HG03175 (cell line): Measurements from ENCODE around the gene DCPS.
"Not testable (repeated sequence)": the region's sequence is repeated elsewhere in the genome, so short reads cannot be mapped to it uniquely, and the experiment has no call there.

Experiments used
- ATAC-seq: cut with Tn5 transposase; IDR thresholded peaks from one replicate; pipeline ENCODE4 v1.9.1; 2021; ENCODE audit warnings: mild to moderate bottlenecking, moderate library complexity; ENCODE audit not compliant: unreplicated experiment

Gene DCPS, protein sequence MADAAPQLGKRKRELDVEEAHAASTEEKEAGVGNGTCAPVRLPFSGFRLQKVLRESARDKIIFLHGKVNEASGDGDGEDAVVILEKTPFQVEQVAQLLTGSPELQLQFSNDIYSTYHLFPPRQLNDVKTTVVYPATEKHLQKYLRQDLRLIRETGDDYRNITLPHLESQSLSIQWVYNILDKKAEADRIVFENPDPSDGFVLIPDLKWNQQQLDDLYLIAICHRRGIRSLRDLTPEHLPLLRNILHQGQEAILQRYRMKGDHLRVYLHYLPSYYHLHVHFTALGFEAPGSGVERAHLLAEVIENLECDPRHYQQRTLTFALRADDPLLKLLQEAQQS

DNA sequence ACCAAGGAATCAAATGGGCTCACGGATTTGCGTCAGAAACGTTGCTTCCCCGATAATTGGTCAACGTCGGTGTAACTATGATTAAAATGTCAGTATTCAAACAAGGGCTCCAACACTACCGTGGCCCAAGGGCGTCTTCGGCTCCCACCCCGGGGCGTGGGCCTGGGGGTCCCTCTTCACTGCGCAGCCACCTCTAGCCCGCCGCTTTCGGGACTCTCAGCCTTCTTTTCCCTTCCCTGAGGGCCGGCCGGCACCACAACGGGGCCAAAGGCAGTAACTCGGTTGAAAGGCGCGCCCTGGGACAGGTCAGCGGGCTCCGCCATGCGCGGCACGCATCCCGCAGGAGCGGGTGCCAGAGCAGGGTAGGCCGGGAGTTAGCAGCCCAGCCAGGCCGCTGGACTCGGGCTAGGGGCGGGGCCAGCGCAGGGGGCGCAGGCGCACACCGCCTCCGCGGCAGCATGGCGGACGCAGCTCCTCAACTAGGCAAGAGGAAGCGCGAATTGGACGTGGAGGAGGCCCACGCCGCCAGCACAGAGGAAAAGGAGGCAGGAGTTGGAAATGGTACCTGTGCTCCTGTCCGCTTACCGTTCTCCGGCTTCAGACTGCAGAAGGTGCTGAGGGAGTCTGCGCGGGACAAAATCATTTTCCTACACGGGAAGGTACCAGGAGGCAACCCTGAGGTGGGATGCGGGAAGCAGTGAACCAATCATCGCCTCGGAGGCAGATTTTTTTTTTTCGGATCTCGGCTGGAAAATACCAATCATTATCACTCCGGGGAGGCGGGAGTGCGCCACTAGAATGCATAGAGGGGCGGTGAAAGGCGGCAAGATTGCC, at the start of gene DCPS:
Gene DCPS (plus strand): TSS at position 438 of the 834 bp plus-strand sequence. CDS start 21 bp downstream, at position 459.
- peak; percentile 90 for ATAC-seq

DNA sequence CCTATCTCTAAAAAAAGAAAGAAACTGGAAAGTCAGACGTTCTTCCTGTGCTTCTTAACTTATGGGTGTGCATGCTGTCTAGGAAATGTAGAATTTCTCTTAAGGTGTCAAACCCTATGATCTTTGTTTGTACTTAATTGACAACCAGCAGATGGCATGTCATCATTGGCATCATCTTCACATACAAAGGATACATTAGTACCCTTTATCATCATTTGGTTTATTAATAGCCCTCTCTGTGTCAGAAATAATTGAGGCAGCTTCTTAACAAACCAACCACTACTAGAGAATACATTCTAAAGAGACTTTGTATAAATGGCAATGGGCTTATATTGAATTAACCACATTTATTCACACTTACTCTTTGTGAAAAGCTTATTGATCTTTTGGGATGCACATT, 49.0 kb upstream of the DCPS start:
- no peak for ATAC-seq

GRCh38 chr11:126255507-126255906, 48.4 kb upstream of the DCPS start:
- not testable (repeated sequence) for ATAC-seq

GRCh38 chr11:126256216-126256615, 47.6 kb upstream of the DCPS start:
- no peak for ATAC-seq

GRCh38 chr11:126257144-126257543, 46.7 kb upstream of the DCPS start:
- ATAC-seq, result no peak

DNA sequence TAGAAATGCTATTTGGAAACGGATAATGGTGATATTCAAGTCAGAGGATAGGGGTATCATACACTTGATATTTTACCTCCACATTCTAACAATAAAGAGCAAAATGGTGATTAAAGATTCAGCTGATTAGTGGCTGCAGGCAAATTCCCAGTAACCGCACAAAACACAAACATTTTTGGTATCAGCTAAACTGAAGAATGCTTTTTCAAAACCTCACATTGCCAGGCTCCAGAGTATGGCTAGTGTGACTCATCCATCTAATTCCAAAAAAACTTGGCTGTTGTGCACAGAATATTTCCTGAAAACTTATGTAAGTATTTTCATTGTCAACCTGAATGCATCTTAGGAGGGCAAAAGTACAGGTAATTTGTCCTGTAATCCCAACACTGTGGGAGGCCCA, 46.1 kb upstream of the DCPS start:
- no peak for ATAC-seq

GRCh38 chr11:126262216-126262615, 41.6 kb upstream of the DCPS start:
- ATAC-seq, result no peak

DNA sequence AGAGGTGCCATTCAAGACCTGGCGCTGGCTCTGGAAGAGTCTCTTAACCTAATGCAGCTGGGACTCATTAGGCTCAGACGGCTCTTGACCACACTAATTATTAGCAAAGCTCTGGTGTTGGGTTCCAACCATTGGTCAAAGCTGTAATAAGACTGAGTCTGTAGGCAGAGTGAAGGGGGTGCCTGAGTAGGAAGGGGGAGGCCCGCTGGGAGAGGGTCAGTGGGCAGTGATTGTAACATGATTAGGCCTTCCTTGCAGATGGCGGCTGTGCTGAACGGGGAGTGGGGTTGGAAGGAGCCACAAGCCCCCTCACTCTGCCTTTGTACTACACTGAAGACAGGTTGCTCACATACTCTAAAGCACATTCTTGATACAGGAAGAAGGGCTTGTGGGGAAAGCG, 40.4 kb upstream of the DCPS start:
- ATAC-seq, result no peak

DNA sequence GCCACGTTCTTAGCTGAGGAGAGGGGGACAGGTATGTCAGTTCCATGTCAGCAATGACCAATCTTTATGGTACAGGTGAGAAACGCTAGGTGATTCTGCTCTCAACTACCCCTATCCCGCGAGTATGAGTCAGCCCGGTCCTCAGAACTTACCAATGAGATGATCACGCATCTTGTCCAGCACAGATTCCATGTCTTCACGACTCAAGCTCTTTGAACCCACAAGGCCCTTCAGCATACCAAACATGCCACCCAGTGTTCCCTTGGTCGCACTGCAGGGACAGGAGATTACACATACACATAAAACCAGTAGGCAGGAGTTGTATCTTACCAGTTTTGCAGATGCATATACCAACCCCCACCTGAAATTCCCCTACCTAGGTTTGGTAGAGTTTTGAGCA, 38.0 kb upstream of the DCPS start:
- ATAC-seq, result no peak

DNA sequence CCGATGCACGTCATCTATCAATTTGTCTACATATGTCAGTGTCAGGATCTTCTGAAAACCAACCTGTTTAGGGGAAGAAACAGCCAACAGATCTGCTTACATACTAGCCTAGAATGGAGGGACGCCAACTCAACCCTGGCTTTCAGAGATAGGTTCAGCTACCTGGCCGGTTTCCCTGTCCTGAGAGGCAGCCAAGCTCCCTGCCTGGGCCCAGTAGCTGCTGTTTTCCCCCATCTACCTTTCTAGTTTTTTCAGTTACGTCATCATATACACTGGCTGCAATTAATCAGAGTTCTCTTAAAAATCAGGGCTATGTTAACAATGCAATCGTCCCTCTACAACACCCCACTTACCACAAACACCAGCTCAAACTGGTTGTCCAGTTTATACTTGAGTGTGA, 36.2 kb upstream of the DCPS start:
- ATAC-seq, result no peak

- ATAC-seq, result peak; percentile 3
Measured at GRCh38 chr11:126268361-126268707, 35.5 kb upstream of the DCPS start.

GRCh38 chr11:126268708-126269579, 34.9 kb upstream of the DCPS start, which contains the start of the genes FOXRED1 and SRPRA:
Gene FOXRED1 (plus strand): TSS chr11:126269154. CDS start chr11:126269207, 53 bp downstream.
Gene SRPRA (minus strand): TSS chr11:126268895. CDS start chr11:126268804, 91 bp downstream.
- peak; percentile 99 for ATAC-seq

DNA sequence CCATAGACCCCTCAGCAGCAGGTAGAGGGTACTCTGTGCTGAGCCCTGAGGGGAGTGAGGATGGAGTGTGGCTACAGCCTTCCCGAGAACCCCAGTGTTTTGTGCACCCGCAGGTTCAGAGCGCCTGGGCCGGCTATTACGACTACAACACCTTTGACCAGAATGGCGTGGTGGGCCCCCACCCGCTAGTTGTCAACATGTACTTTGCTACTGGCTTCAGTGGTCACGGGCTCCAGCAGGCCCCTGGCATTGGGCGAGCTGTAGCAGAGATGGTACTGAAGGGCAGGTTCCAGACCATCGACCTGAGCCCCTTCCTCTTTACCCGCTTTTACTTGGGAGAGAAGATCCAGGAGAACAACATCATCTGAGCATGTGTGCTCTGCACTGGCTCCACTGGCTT, 26.5 kb upstream of the DCPS start:
- no peak for ATAC-seq

DNA sequence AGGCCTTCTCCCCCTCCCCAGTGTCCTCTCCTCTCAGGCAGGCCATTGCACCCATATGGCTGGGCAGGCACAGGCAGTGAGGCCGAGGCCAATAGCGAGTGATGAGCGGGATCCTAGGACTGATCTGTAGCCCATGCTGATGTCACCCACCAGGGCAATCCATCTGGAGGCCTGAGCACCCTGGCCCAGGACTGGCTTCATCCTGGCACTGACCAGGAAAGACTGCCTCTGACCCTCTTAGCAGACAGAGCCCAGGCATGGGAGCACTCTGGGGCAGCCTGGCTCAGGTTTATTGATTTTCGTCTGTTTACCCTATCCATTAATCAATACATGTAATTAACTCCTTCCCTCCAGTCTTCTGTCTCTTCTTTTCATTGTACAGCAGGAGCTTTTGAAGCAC, 26.1 kb upstream of the DCPS start:
- no peak for ATAC-seq

- ATAC-seq, result no peak
Measured at GRCh38 chr11:126279191-126279590, 24.7 kb upstream of the DCPS start.

- ATAC-seq, result no peak
Measured at GRCh38 chr11:126280595-126280994, 23.3 kb upstream of the DCPS start.

GRCh38 chr11:126281245-126281644, 22.6 kb upstream of the DCPS start:
- no peak for ATAC-seq

- no peak for ATAC-seq
Measured at GRCh38 chr11:126281666-126282175, 22.1 kb upstream of the DCPS start.

DNA sequence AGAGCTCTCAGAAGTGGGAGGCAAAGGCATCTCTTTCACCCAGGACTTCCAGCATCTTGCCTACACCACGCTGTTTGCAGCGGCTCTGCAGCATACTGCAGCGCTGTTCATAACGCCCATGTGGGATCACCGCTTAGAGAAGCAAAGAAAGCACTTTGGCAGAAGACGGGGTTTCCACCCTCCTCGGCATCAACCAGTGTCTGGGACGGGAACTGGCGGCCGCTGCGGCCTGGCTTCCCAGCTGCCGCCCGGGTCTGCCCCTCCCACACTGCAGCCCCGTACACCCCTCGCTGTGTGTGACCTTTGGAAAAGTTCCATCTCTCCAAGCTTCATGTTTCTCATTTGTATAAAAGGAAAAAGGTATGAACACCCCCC, 21.5 kb upstream of the DCPS start:
- ATAC-seq, result peak; percentile 29

DNA sequence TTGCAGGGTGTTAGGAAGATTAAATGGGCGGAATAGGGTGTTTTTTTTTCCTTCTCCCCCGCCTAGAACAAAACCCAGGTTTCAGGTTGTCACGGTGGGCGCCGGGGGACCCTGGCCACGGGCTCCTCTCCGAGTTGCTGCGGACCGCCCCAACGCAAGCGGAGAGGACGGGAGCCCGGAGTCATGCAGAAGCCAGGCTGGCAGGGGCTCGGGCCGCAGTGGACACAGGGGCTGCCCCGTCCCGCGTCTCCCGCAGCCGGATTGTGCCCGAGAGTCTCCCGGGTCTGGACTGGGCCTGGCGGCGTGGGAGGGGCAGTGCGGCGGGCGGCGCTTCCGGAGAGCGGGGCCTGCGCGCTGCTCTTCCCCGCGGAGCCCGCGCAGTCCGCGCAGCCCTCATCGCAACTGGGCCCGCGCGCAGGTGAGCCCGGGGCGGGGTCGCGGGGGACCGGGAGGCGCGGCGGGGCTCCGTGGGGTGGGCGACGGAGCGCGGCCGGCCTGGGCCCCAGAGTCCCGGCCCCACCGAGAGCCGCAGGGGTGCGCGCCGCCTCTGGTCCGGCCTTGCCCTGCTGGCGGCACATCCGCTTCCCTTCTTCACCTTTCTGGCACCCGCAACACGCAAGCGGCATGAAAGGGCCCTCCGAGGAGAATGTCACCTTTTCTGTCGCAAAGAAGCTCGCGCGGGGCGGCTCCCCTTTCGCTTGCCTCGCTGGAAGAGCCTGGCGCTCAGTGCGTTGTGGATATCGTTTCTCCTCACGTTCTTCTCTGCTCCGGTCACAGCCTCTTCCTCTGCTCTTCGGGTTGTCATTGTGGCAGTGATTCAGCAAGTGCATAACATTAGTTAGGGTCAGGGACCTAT, 20.9 kb upstream of the DCPS start, which contains the start of gene TIRAP:
Gene TIRAP (plus strand): TSS at position 358 of the 856 bp plus-strand sequence. CDS start 7,802 bp downstream, outside the sequence.
- peak; percentile 65 for ATAC-seq
